ENCODE results near the gene NSMCE1. TPM values are rescaled to one million over a fixed set of nuclear protein-coding genes. Genes with fewer than 3 reads are reported as not detected.

NSMCE1 gene
- total RNA-seq, 1 experiment from 2014 or later: 19.3 TPM

DNA sequence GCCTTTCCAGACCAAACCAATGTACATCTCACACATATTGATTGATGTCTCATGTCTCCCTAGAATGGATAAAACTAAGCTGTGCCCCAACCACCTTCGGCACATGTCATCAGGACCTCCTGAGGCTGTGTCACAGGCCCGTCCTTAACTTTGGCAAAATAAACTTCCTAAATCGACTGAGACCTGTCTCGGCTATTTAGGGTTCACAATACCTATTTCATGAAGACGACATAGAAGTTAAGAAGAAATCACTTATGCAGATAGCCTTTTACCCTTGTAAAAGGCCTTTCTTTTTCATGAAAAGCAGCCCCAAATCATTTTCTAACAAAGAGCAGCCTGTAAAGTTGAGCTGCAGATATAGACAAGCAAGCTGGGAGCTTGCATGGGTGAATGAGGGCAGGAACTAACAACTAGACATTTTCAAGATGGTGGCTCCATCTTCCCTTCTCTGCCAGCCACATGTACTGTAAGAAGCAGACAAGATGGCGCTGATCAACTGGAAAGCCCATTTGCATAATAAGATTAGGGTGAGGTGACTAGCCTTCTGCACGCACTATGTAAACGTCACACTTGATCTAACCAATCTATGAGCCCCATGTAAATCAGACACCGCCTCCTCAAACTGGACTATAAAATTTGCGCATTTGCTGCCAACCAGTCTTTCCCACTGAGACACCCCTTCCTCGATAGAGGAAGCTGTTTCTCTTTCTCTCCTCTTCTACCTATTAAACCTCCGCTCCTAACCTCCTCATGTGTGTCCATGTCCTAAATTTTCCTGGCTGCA lies 69.9 kb downstream of the NSMCE1 start:
- Histone ChIP-seq H2BK5ac (ENCODE audit: insufficient read length, low read length) (no peak overlapping the region), H4K91ac (ENCODE audit: insufficient read length, low read depth, low read length) (no peak overlapping the region), H2BK12ac (ENCODE audit: insufficient read length, low read depth, low read length) (no peak overlapping the region), H3K23ac (ENCODE audit: insufficient read length, low read depth, low read length) (no peak overlapping the region), H3K9ac (ENCODE audit: extremely low read depth, insufficient read length, low read length) (no peak overlapping the region), H4K20me1 (ENCODE audit: control insufficient read depth, insufficient read depth, insufficient read length) (no peaks in the 10 kb centered on the region), H3K4me2 (ENCODE audit: insufficient read depth, insufficient read length, low read length) (no peak overlapping the region), H3K9me3 (ENCODE audit: control insufficient read depth, low read depth, low read length) (no peaks in the 10 kb centered on the region), H3K18ac (ENCODE audit: insufficient read length, low read depth, low read length) (no peak overlapping the region), H4K8ac (replicated peaks; ENCODE audit: insufficient read length, low read depth, low read length) (no peak overlapping the region), H3K56ac (ENCODE audit: insufficient read length, low read depth, low read length) (no peak overlapping the region), H2BK20ac (ENCODE audit: low read depth, low read length, poor library complexity, severe bottlenecking) (no peak overlapping the region), H2BK15ac (ENCODE audit: low read depth, low read length) (no peak overlapping the region), H2AK5ac (ENCODE audit: insufficient read length, low read length) (no peak overlapping the region), H2BK120ac (ENCODE audit: low read depth, low read length, poor library complexity, severe bottlenecking) (no peak overlapping the region), H3K23me2 (ENCODE audit: insufficient read length, low read depth, low read length, poor library complexity, severe bottlenecking) (peaks cover 3% of the 10 kb centered on the region), H3K27me3 (ENCODE audit: insufficient read depth, low read length) (no peaks in the 10 kb centered on the region; the same call in 1 of the 2 replicates), H4K5ac (ENCODE audit: insufficient read length, low read depth, low read length) (no peak overlapping the region), H2AFZ (ENCODE audit: low read length) (no peak overlapping the region), H3K14ac (ENCODE audit: insufficient read depth, low read length) (no peak overlapping the region), H3K4ac (ENCODE audit: low read depth, low read length) (no peak overlapping the region), H3K79me2 (ENCODE audit: insufficient read depth, low read length) (no peaks in the 10 kb centered on the region), H3T11ph (ENCODE audit: low read length) (no peak overlapping the region), H3K27ac (ENCODE audit: insufficient read length, low read depth, low read length) (no peak overlapping the region), H3K4me1 (ENCODE audit: insufficient read depth, low read length) (peaks cover 2% of the 10 kb centered on the region; the same call in 1 of the 2 replicates), H3K79me1 (ENCODE audit: insufficient read depth, low read depth, low read length, poor library complexity, severe bottlenecking) (no peaks in the 10 kb centered on the region)
- Mint-ChIP-seq H3K27ac (no peak overlapping the region; a peak in 1 of 7 replicates), H3K4me3 (no peak overlapping the region), H3K27me3 (ENCODE audit: low read depth) (peaks cover 15% of the 10 kb centered on the region), H3K9me3 (peaks cover 7 to 9% of the 10 kb centered on the region in 2 experiments; a peak in 4 of 5 replicates), H3K4me1 (peaks cover 19 to 25% of the 10 kb centered on the region in 2 experiments), H3K36me3 (ENCODE audit: insufficient read depth in 1 of 3, low read depth in 3 of 3) (no peaks in the 10 kb centered on the region)
- no peak for TF ChIP-seq CTCF (conservative IDR thresholded peaks at IDR 0.05)
- WGBS (ENCODE audit: extremely low coverage, insufficient read length, low lambda C conversion rate): no CpG with 5 or more reads among the region's 12 CpGs
- DNase-seq: no peak

All from H9 (cell line).